ENCODE results near the gene VAV2. TPM values are rescaled to one million over a fixed set of nuclear protein-coding genes. Genes with fewer than 3 reads are reported as not detected.

VAV2 gene
- total RNA-seq, 1 experiment from 2014 or later: 24.7 TPM

DNA sequence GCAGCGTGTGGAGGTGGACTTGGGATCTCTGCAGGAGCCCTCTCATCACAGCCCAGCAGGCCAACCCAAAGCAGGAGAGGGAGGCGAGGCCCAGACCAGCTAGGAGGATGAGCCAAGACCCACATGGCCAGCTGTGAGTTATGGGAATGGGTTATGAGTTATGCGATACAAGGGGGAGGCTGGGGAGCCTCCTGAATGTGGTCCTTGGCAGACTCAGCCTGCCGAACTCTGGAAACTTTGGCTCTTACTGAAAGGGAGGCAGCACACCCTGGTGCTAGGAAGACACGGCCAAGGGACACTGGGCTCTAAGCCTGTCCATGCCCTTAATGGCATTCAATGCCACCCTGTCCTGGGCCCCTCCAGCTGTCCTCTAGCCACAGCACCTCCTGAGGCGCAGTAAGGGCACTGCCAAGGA is 7.7 kb upstream of the VAV2 start:
- ATAC-seq: peak; percentile 42; the same call in 1 of the 2 replicates
- Histone ChIP-seq H3K9me3 (ENCODE audit: control insufficient read depth, insufficient read depth, low read depth, low read length) (no peaks in the 10 kb centered on the region), H3K27ac (ENCODE audit: low read length) (no peak overlapping the region), H3K36me3 (ENCODE audit: control insufficient read depth, insufficient read depth, low read length) (no peaks in the 10 kb centered on the region), H3K4me1 (ENCODE audit: control insufficient read depth, insufficient read depth, low read length) (0 out of 2 replicates have a peak, but pooled peaks cover 2% of the 10 kb centered on the region), H3K4me3 (ENCODE audit: low read depth in 2 of 2, low read length in 2 of 2) (no peak overlapping the region), H3K27me3 (ENCODE audit: control insufficient read depth, insufficient read depth, low read length) (no peaks in the 10 kb centered on the region)
- intact Hi-C loops (cut with micrococcal nuclease; ENCODE audit: unreplicated experiment): no loop called here
- TF ChIP-seq POLR2AphosphoS5 (IDR thresholded peaks at IDR 0.05; ENCODE audit: low read depth, low read length) (no peak), SIN3A (IDR thresholded peaks at IDR 0.05; ENCODE audit: borderline replicate concordance, insufficient read depth, low read depth, low read length) (no peak), CTCF (IDR thresholded peaks at IDR 0.05) (no peak), TCF7L2 (IDR thresholded peaks at IDR 0.05; ENCODE audit: low read depth, low read length) (no peak)
- TF ChIP-seq, protein P1, sequence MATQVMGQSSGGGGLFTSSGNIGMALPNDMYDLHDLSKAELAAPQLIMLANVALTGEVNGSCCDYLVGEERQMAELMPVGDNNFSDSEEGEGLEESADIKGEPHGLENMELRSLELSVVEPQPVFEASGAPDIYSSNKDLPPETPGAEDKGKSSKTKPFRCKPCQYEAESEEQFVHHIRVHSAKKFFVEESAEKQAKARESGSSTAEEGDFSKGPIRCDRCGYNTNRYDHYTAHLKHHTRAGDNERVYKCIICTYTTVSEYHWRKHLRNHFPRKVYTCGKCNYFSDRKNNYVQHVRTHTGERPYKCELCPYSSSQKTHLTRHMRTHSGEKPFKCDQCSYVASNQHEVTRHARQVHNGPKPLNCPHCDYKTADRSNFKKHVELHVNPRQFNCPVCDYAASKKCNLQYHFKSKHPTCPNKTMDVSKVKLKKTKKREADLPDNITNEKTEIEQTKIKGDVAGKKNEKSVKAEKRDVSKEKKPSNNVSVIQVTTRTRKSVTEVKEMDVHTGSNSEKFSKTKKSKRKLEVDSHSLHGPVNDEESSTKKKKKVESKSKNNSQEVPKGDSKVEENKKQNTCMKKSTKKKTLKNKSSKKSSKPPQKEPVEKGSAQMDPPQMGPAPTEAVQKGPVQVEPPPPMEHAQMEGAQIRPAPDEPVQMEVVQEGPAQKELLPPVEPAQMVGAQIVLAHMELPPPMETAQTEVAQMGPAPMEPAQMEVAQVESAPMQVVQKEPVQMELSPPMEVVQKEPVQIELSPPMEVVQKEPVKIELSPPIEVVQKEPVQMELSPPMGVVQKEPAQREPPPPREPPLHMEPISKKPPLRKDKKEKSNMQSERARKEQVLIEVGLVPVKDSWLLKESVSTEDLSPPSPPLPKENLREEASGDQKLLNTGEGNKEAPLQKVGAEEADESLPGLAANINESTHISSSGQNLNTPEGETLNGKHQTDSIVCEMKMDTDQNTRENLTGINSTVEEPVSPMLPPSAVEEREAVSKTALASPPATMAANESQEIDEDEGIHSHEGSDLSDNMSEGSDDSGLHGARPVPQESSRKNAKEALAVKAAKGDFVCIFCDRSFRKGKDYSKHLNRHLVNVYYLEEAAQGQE (IDR thresholded peaks at IDR 0.05; ENCODE audit: insufficient read depth in 1 of 2, low read depth in 2 of 2, low read length in 1 of 2): no peak
- no TSS peak for BruUV-seq (replicated peaks)
- POLR2A ChIA-PET: no interaction called here
- DNase-seq (ENCODE audit: low read depth, low spot score): no peak
- CTCF ChIA-PET: no interaction called here
- in situ Hi-C loops (cut with HindIII; ENCODE audit: low pct_unique_long_range_greater_than_20kb, low sequenced_read_pairs): no loop called here

GRCh38 chr9:133998915-133999595 is 6.9 kb upstream of the VAV2 start:
- in situ Hi-C loops (cut with HindIII; ENCODE audit: low pct_unique_long_range_greater_than_20kb, low sequenced_read_pairs): no loop called here
- ATAC-seq (no peak), DNase-seq (ENCODE audit: low read depth, low spot score) (no peak)
- Histone ChIP-seq H3K27ac (ENCODE audit: low read length) (no peak overlapping the region), H3K36me3 (ENCODE audit: control insufficient read depth, insufficient read depth, low read length) (no peaks in the 10 kb centered on the region), H3K9me3 (ENCODE audit: control insufficient read depth, insufficient read depth, low read depth, low read length) (no peaks in the 10 kb centered on the region), H3K27me3 (ENCODE audit: control insufficient read depth, insufficient read depth, low read length) (no peaks in the 10 kb centered on the region), H3K4me1 (ENCODE audit: control insufficient read depth, insufficient read depth, low read length) (peaks cover 6% of the 10 kb centered on the region), H3K4me3 (ENCODE audit: low read depth in 2 of 2, low read length in 2 of 2) (no peak overlapping the region)
- intact Hi-C loops (cut with micrococcal nuclease; ENCODE audit: unreplicated experiment): no loop called here
- CTCF ChIA-PET: no interaction called here
- no TSS peak for BruUV-seq (replicated peaks)
- POLR2A ChIA-PET: no interaction called here
- TF ChIP-seq POLR2AphosphoS5 (IDR thresholded peaks at IDR 0.05; ENCODE audit: low read depth, low read length) (no peak), CTCF (IDR thresholded peaks at IDR 0.05) (no peak), SIN3A (IDR thresholded peaks at IDR 0.05; ENCODE audit: borderline replicate concordance, insufficient read depth, low read depth, low read length) (no peak), TCF7L2 (IDR thresholded peaks at IDR 0.05; ENCODE audit: low read depth, low read length) (no peak)
- TF ChIP-seq, protein P1 (IDR thresholded peaks at IDR 0.05; ENCODE audit: insufficient read depth in 1 of 2, low read depth in 2 of 2, low read length in 1 of 2): no peak
